Breast epithelium (tissue), 3 donors: ENCODE measurements around the gene FJX1.

Experiments used
- CTCF ChIP-seq, 3 donors: fragments of 450-650 bp; IDR thresholded peaks; one replicate each; pipeline ENCODE4 v1.5.1; 2016 to 2017; ENCODE audit warnings: antibody characterized with exemption in 3 of 3, mild to moderate bottlenecking in 3 of 3, moderate library complexity in 3 of 3
- POLR2A ChIP-seq: fragments of 450-650 bp; IDR thresholded peaks from one replicate; pipeline ENCODE4 v1.6.1; 2016; ENCODE audit warnings: antibody characterized with exemption, mild to moderate bottlenecking, moderate library complexity

- TF ChIP-seq CTCF (IDR thresholded peaks at IDR 0.05) (no peak), POLR2A (no peak)
Measured at GRCh38 chr11:35589281-35589680, 29.0 kb upstream of the FJX1 start.
